ENCODE measurements around the gene IFI16.

DNA sequence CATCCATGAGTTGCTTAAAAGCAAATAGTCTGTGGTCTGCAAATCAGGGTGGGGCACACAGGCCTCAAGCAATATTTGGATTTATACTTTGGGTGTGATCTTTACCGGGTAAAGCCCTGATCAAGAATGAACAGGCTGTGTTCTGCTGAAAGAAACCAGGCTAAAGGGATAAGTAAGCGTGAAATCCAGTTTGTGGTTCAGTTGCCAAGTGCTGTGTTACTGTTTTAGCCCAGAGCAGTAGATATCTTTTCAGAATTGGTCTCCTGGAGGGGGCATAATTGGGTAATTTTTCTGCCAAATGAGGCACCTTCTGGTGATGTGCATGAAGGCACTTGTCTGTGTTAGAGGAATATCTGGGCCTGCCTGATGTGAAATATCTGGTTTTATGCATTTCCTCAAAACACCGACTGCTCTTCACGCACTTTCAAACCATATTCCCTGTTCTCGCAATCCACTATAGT, 45.5 kb downstream of the IFI16 start:
- TF ChIP-seq, protein P1, sequence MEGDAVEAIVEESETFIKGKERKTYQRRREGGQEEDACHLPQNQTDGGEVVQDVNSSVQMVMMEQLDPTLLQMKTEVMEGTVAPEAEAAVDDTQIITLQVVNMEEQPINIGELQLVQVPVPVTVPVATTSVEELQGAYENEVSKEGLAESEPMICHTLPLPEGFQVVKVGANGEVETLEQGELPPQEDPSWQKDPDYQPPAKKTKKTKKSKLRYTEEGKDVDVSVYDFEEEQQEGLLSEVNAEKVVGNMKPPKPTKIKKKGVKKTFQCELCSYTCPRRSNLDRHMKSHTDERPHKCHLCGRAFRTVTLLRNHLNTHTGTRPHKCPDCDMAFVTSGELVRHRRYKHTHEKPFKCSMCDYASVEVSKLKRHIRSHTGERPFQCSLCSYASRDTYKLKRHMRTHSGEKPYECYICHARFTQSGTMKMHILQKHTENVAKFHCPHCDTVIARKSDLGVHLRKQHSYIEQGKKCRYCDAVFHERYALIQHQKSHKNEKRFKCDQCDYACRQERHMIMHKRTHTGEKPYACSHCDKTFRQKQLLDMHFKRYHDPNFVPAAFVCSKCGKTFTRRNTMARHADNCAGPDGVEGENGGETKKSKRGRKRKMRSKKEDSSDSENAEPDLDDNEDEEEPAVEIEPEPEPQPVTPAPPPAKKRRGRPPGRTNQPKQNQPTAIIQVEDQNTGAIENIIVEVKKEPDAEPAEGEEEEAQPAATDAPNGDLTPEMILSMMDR (CRISPR knock-in tag; IDR thresholded peaks at IDR 0.05) = no peak
- TF ChIP-seq BHLHE40 (IDR thresholded peaks at IDR 0.05; ENCODE audit: low read length) (no peak), KLF16 (CRISPR knock-in tag; IDR thresholded peaks at IDR 0.05) (no peak), RAD21 (CRISPR knock-in tag; IDR thresholded peaks at IDR 0.05) (no peak), ASH2L (IDR thresholded peaks at IDR 0.05; ENCODE audit: insufficient read length, low read depth, low read length) (no peak), ZNF841 (CRISPR knock-in tag; IDR thresholded peaks at IDR 0.05; ENCODE audit: borderline replicate concordance) (no peak), SPEN (CRISPR knock-in tag; IDR thresholded peaks at IDR 0.05; ENCODE audit: low read depth) (no peak), ZMAT3 (CRISPR knock-in tag; conservative IDR thresholded peaks at IDR 0.05) (no peak), RFX5 (IDR thresholded peaks at IDR 0.05; ENCODE audit: low read depth, low read length) (no peak), SMAD1 (CRISPR knock-in tag; IDR thresholded peaks at IDR 0.05; ENCODE audit: borderline replicate concordance, low read depth) (no peak), NFYC (CRISPR knock-in tag; IDR thresholded peaks at IDR 0.05) (no peak), MTA3 (CRISPR knock-in tag; IDR thresholded peaks at IDR 0.05) (no peak)
- TF ChIP-seq, protein P2, sequence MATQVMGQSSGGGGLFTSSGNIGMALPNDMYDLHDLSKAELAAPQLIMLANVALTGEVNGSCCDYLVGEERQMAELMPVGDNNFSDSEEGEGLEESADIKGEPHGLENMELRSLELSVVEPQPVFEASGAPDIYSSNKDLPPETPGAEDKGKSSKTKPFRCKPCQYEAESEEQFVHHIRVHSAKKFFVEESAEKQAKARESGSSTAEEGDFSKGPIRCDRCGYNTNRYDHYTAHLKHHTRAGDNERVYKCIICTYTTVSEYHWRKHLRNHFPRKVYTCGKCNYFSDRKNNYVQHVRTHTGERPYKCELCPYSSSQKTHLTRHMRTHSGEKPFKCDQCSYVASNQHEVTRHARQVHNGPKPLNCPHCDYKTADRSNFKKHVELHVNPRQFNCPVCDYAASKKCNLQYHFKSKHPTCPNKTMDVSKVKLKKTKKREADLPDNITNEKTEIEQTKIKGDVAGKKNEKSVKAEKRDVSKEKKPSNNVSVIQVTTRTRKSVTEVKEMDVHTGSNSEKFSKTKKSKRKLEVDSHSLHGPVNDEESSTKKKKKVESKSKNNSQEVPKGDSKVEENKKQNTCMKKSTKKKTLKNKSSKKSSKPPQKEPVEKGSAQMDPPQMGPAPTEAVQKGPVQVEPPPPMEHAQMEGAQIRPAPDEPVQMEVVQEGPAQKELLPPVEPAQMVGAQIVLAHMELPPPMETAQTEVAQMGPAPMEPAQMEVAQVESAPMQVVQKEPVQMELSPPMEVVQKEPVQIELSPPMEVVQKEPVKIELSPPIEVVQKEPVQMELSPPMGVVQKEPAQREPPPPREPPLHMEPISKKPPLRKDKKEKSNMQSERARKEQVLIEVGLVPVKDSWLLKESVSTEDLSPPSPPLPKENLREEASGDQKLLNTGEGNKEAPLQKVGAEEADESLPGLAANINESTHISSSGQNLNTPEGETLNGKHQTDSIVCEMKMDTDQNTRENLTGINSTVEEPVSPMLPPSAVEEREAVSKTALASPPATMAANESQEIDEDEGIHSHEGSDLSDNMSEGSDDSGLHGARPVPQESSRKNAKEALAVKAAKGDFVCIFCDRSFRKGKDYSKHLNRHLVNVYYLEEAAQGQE (IDR thresholded peaks at IDR 0.05; ENCODE audit: borderline replicate concordance in 1 of 2, low read depth in 1 of 2, low read length in 2 of 2) = no peak
- TF ChIP-seq, protein P3, sequence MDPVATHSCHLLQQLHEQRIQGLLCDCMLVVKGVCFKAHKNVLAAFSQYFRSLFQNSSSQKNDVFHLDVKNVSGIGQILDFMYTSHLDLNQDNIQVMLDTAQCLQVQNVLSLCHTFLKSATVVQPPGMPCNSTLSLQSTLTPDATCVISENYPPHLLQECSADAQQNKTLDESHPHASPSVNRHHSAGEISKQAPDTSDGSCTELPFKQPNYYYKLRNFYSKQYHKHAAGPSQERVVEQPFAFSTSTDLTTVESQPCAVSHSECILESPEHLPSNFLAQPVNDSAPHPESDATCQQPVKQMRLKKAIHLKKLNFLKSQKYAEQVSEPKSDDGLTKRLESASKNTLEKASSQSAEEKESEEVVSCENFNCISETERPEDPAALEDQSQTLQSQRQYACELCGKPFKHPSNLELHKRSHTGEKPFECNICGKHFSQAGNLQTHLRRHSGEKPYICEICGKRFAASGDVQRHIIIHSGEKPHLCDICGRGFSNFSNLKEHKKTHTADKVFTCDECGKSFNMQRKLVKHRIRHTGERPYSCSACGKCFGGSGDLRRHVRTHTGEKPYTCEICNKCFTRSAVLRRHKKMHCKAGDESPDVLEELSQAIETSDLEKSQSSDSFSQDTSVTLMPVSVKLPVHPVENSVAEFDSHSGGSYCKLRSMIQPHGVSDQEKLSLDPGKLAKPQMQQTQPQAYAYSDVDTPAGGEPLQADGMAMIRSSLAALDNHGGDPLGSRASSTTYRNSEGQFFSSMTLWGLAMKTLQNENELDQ (CRISPR knock-in tag; IDR thresholded peaks at IDR 0.05; ENCODE audit: borderline replicate concordance) = no peak

Data from HepG2 (cell line).